GM12878 (cell line): Measurements from ENCODE around the gene THYN1. TPM values are rescaled to one million over a fixed set of nuclear protein-coding genes. Genes with fewer than 3 reads are reported as not detected.

Source experiments
- ATAC-seq: fragments of 200-7000 bp; cut with Tn5 transposase; 3 replicates; pipeline ENCODE4 v1.9.1; 2020; ENCODE audit warnings: mild to moderate bottlenecking, moderate library complexity
- BruUV-seq: library from RNA; stranded (reverse); fragments of 400-500 nt; replicated peaks from 2 replicates; lab custom pipeline; 2021; lab: Mats Ljungman, UMichigan
- CTCF ChIA-PET: fragments of 300-600 bp; sonication (Branson Sonifier 250); formaldehyde crosslinking; extraction: SDS; loops from one replicate; lab custom pipeline; 2021; ENCODE audit warnings: inconsistent platforms; lab: Yijun Ruan, JAX
- POLR2A ChIA-PET: fragments of 350-600 bp; formaldehyde crosslinking; extraction: SDS; loops from one replicate; lab custom pipeline; 2021; ENCODE audit warnings: inconsistent platforms; lab: Charles Lee
- RAD21 ChIA-PET: fragments of 300-600 bp; sonication (Branson Sonifier 250); formaldehyde crosslinking; loops from one replicate; lab custom pipeline; 2023; ENCODE audit warnings: antibody characterized with exemption; ENCODE audit not compliant: unreplicated experiment; lab: Charles Lee
- SMC1A ChIA-PET: fragments of 300-600 bp; sonication (Branson Sonifier 250); formaldehyde crosslinking; loops from one replicate; lab custom pipeline; 2023; ENCODE audit not compliant: unreplicated experiment, uncharacterized antibody; lab: Charles Lee
- DNase-seq: peaks from one replicate; pipeline ENCODE4 v3.0.0-alpha.2; 2011; ENCODE audit warnings: low read depth, low spot score
- FAIRE-seq: peaks from 3 replicates; lab custom pipeline; 2011; peaks lifted over from hg19 to GRCh38; lab: Jason Lieb, UNC
- H2AFZ ChIP-seq: 2 replicates; pipeline ENCODE4 v1.6.0; 2011; ENCODE audit warnings: low read depth, low read length, control low read depth; ENCODE audit not compliant: control insufficient read depth
- H3K27ac ChIP-seq: 2 replicates; pipeline ENCODE4 v1.5.1; 2011; ENCODE audit warnings: control low read depth; ENCODE audit not compliant: control insufficient read depth, insufficient read depth
- H3K27me3 ChIP-seq, 2 experiments: replicated peaks in 1 of 2; 2 replicates each; pipeline versions ENCODE4 v1.6.0 to v1.6.1; 2011; ENCODE audit warnings: low read length in 1 of 2; ENCODE audit not compliant: control insufficient read depth in 2 of 2, insufficient read depth in 2 of 2
- H3K36me3 ChIP-seq, 2 experiments: 2 replicates each; pipeline ENCODE4 v1.5.1; 2011; ENCODE audit warnings: low read length in 1 of 2; ENCODE audit not compliant: control insufficient read depth in 2 of 2, insufficient read depth in 2 of 2
- H3K4me1 ChIP-seq: 2 replicates; pipeline ENCODE4 v1.6.1; 2011; ENCODE audit warnings: mild to moderate bottlenecking, low read length, moderate library complexity, mixed read lengths; ENCODE audit not compliant: control insufficient read depth, insufficient read depth
- H3K4me2 ChIP-seq: 2 replicates; pipeline ENCODE4 v1.6.0; 2011; ENCODE audit warnings: control low read depth; ENCODE audit not compliant: control insufficient read depth, insufficient read depth
- H3K4me3 ChIP-seq: fragments of 200-600 bp; sonication (generic); 2 replicates; pipeline ENCODE4 v1.5.1; 2016
- H3K79me2 ChIP-seq: 2 replicates; pipeline ENCODE4 v1.6.0; 2011; ENCODE audit warnings: low read length; ENCODE audit not compliant: control insufficient read depth, insufficient read depth
- H3K9ac ChIP-seq: 2 replicates; pipeline ENCODE4 v1.8.0; 2011; ENCODE audit warnings: low read length, control low read depth, mixed read lengths; ENCODE audit not compliant: control insufficient read depth, insufficient read depth
- H3K9me3 ChIP-seq: replicated peaks from 3 replicates; pipeline ENCODE4 v1.5.1; 2011; ENCODE audit warnings: mild to moderate bottlenecking, low read length; ENCODE audit not compliant: control insufficient read depth, insufficient read depth
- H4K20me1 ChIP-seq: 2 replicates; pipeline ENCODE4 v1.6.0; 2011; ENCODE audit not compliant: control insufficient read depth, insufficient read depth
- BACH1 ChIP-seq: fragments of 450-650 bp; IDR thresholded peaks from 2 replicates; pipeline ENCODE4 v1.6.1; 2017; ENCODE audit warnings: mild to moderate bottlenecking, borderline replicate concordance
- BCL11A ChIP-seq: IDR thresholded peaks from 2 replicates; pipeline ENCODE4 v1.6.1; 2011; ENCODE audit warnings: low read depth, low read length
- CREB1 ChIP-seq: IDR thresholded peaks from 2 replicates; pipeline ENCODE4 v1.6.1; 2012; ENCODE audit warnings: low read depth, mild to moderate bottlenecking, inconsistent platforms
- E4F1 ChIP-seq: fragments of 450-650 bp; IDR thresholded peaks from 2 replicates; pipeline ENCODE4 v1.6.1; 2018; ENCODE audit warnings: borderline replicate concordance, mild to moderate bottlenecking; ENCODE audit not compliant: partially characterized antibody
- EED ChIP-seq: sonication (generic); IDR thresholded peaks from 2 replicates; pipeline ENCODE4 v1.6.1; 2016; ENCODE audit warnings: antibody characterized with exemption, low read depth
- EP300 ChIP-seq, 2 experiments: fragments of 150-350 bp in 1 of 2; IDR thresholded peaks; 2 replicates each; pipeline ENCODE4 v1.6.1; 2011 to 2012; ENCODE audit warnings: low read depth in 2 of 2, low read length in 2 of 2, borderline replicate concordance in 1 of 2, improper control_type of control experiment in 1 of 2, inconsistent platforms in 1 of 2; ENCODE audit not compliant: control insufficient read depth in 1 of 2
- EZH2 ChIP-seq: IDR thresholded peaks from 2 replicates; pipeline ENCODE4 v1.6.1; 2012; ENCODE audit warnings: low read depth, mild to moderate bottlenecking, control low read depth, inconsistent platforms, low read length, borderline replicate concordance; ENCODE audit not compliant: control insufficient read depth
- HDAC2 ChIP-seq: fragments of 200-600 bp; sonication (generic); IDR thresholded peaks from 2 replicates; pipeline ENCODE4 v1.6.1; 2017
- HDAC6 ChIP-seq: fragments of 200-600 bp; sonication (generic); IDR thresholded peaks from one replicate; pipeline ENCODE4 v1.8.0; 2017; ENCODE audit warnings: antibody characterized with exemption; ENCODE audit not compliant: unreplicated experiment
- MTA2 ChIP-seq: fragments of 450-650 bp; IDR thresholded peaks from 2 replicates; pipeline ENCODE4 v1.6.1; 2016; ENCODE audit warnings: low read depth, mild to moderate bottlenecking, moderate library complexity
- NFXL1 ChIP-seq: fragments of 450-650 bp; IDR thresholded peaks from 2 replicates; pipeline ENCODE4 v1.6.1; 2017; ENCODE audit warnings: antibody characterized with exemption, mild to moderate bottlenecking, borderline replicate concordance
- NFYB ChIP-seq: IDR thresholded peaks from 2 replicates; pipeline ENCODE4 v1.6.1; 2011; ENCODE audit warnings: low read depth, mild to moderate bottlenecking, low read length, improper control_type of control experiment, moderate library complexity; ENCODE audit not compliant: insufficient read depth
- POLR2A ChIP-seq: IDR thresholded peaks from 2 replicates; pipeline ENCODE4 v1.6.1; 2011; ENCODE audit warnings: low read depth, mild to moderate bottlenecking, low read length
- POLR2AphosphoS2 ChIP-seq: IDR thresholded peaks from 2 replicates; pipeline ENCODE4 v1.6.1; 2011; ENCODE audit warnings: low read depth, mild to moderate bottlenecking, low read length, improper control_type of control experiment, moderate library complexity
- RB1 ChIP-seq: fragments of 450-650 bp; formaldehyde crosslinking; IDR thresholded peaks from 2 replicates; pipeline ENCODE4 v1.6.1; 2017; ENCODE audit warnings: mild to moderate bottlenecking, borderline replicate concordance
- SMAD1 ChIP-seq: fragments of 450-650 bp; IDR thresholded peaks from 2 replicates; pipeline ENCODE4 v1.6.1; 2018; ENCODE audit warnings: mild to moderate bottlenecking, low read depth; ENCODE audit not compliant: partially characterized antibody
- SREBF2 ChIP-seq: IDR thresholded peaks from 2 replicates; pipeline ENCODE4 v1.6.1; 2012; ENCODE audit warnings: mild to moderate bottlenecking, low read length
- TBL1XR1 ChIP-seq: IDR thresholded peaks from 2 replicates; pipeline ENCODE4 v1.6.1; 2012; ENCODE audit warnings: low read depth, low read length, improper control_type of control experiment
- ZNF207 ChIP-seq: fragments of 450-650 bp; IDR thresholded peaks from 2 replicates; pipeline ENCODE4 v1.6.1; 2014; ENCODE audit warnings: antibody characterized with exemption, mild to moderate bottlenecking, borderline replicate concordance
- ZNF217 ChIP-seq: fragments of 450-650 bp; IDR thresholded peaks from 2 replicates; pipeline ENCODE4 v1.6.1; 2017; ENCODE audit warnings: antibody characterized with exemption, mild to moderate bottlenecking
- ZNF384 ChIP-seq: IDR thresholded peaks from 2 replicates; pipeline ENCODE4 v1.6.1; 2012; ENCODE audit warnings: low read depth, mild to moderate bottlenecking, low read length, improper control_type of control experiment, borderline replicate concordance
- WGBS: methylation state at CpG from one replicate; pipeline ENCODE4 v1.1.6; 2016; ENCODE audit warnings: low lambda C conversion rate; ENCODE audit not compliant: insufficient replicate concordance, insufficient coverage; ENCODE audit errors: missing lambda C conversion rate; 5-methylcytosine and 5-hydroxymethylcytosine counted together
- in situ Hi-C: fragments of 300-500 bp; cut with MboI; formaldehyde crosslinking; loops from 9 replicates; pipeline ENCODE4 v1.14.3; 2018; ENCODE audit warnings: mixed read lengths
- intact Hi-C: fragments of 100-400 bp; cut with micrococcal nuclease; formaldehyde crosslinking; loops from one replicate; pipeline ENCODE4 v1.14.2; 2022; ENCODE audit not compliant: unreplicated experiment
- polyA plus RNA-seq, 11 experiments: library from polyadenylated mRNA; depleted of rRNA in 4 of 11; unstranded in 6 of 11; stranded (reverse) in 5 of 11; fragments of >200 nt; fragmentation: Nextera tagmentation in 4 of 11; fragmentation: Illumina TruSeq in 1 of 11; extraction: Ambion mirVana in 4 of 11; extraction: Trizol in 1 of 11; gene quantifications; 1 replicate in 1 of 11; 2 replicates in 10 of 11; pipeline versions ENCODE4 v1.2.1 to v1.2.3, GENCODE V29; 2011 to 2016; ENCODE audit warnings: inconsistent platforms in 2 of 11, missing spikeins in 2 of 11, low read depth in 1 of 11
- total RNA-seq, 4 experiments: library from RNA; depleted of rRNA in 3 of 4; stranded (reverse); fragments of >200 nt in 3 of 4; fragmentation: Illumina TruSeq in 1 of 4; extraction: Trizol in 1 of 4; gene quantifications; 2 replicates each; pipeline versions ENCODE4 v1.2.1 to v1.2.3, GENCODE V29; 2013 to 2021
- TF ChIP-seq, protein P1 (sequence below): fragments of 450-650 bp; IDR thresholded peaks from 2 replicates; pipeline ENCODE4 v1.6.1; 2014; ENCODE audit warnings: mild to moderate bottlenecking

Gene THYN1
- total and polyA plus RNA-seq, 10 of the 15 experiments (the other 5 are each of a cell fraction or from before 2014, with no cell fraction given), result 45.7 to 221 (median 96.3) TPM

GRCh38 chr11:134267461-134267860 lies 14.3 kb upstream of the THYN1 start (continued):
- TF ChIP-seq SMAD1, result no peak
- TF ChIP-seq, protein P1, sequence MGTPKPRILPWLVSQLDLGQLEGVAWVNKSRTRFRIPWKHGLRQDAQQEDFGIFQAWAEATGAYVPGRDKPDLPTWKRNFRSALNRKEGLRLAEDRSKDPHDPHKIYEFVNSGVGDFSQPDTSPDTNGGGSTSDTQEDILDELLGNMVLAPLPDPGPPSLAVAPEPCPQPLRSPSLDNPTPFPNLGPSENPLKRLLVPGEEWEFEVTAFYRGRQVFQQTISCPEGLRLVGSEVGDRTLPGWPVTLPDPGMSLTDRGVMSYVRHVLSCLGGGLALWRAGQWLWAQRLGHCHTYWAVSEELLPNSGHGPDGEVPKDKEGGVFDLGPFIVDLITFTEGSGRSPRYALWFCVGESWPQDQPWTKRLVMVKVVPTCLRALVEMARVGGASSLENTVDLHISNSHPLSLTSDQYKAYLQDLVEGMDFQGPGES, result no peak
- TF ChIP-seq ZNF384, result no peak
- TF ChIP-seq HDAC6, result no peak
- TF ChIP-seq POLR2A, result no peak

DNA sequence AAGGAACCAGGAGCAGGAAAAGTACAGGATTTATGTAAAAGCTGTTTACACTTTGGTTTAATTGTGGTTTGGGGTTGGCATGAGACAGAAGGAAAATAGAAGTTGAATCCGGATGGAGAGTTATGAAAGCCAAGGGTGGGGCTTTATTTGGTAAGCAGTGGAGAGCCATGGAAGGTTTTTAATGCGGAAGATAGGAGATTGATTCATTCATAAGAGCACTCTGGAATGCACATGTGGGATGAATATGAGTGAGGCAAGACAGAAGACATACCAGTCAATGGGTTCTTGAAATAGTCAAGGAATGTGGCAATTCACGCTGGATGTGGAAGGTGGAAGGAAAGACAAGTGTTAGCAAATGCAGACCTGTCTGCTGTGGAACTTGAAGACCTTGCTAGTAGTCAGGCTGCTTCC lies 13.7 kb upstream of the THYN1 start:
- CTCF ChIA-PET, result no interaction called here
- FAIRE-seq, result no peak
- TF ChIP-seq SREBF2 (no peak), EZH2 (no peak), ZNF207 (no peak), ZNF217 (no peak), BCL11A (no peak), POLR2AphosphoS2 (no peak), NFYB (no peak), EED (no peak), NFXL1 (no peak), HDAC2 (no peak), TBL1XR1 (no peak), RB1 (no peak), MTA2 (no peak), E4F1 (no peak), CREB1 (no peak), EP300 (IDR thresholded peaks at IDR 0.05; ENCODE audit: borderline replicate concordance in 1 of 2, control insufficient read depth in 1 of 2, low read depth in 2 of 2, low read length in 2 of 2) (no peak), BACH1 (no peak)

More for the DNA sequence above, 13.7 kb upstream of the THYN1 start:
- ChIA-PET SMC1A (no interaction called here), RAD21 (no interaction called here), POLR2A (no interaction called here)
- 42% methylated on average over 3 of the region's 3 CpGs for WGBS
- no peak overlapping the region for H3K4me2 ChIP-seq
- DNase-seq (no peak), ATAC-seq (no peak)
- intact Hi-C loops (no loop called here), in situ Hi-C loops (no loop called here)
- H3K9me3 ChIP-seq, result no peaks in the 10 kb centered on the region
- H3K4me3 ChIP-seq, result no peak overlapping the region
- no peaks in the 10 kb centered on the region for H4K20me1 ChIP-seq
- H3K9ac ChIP-seq, result no peak overlapping the region
- no peaks in the 10 kb centered on the region for H3K79me2 ChIP-seq
- BruUV-seq, result no TSS peak
- no peak overlapping the region for H3K27ac ChIP-seq
- H2AFZ ChIP-seq, result no peak overlapping the region
- H3K4me1 ChIP-seq, result no peaks in the 10 kb centered on the region; the same call in 1 of the 2 replicates
- no peaks in the 10 kb centered on the region for H3K27me3 ChIP-seq
- 0 out of 4 replicates have a peak, but pooled peaks cover 0 to 3% of the 10 kb centered on the region in 2 experiments for H3K36me3 ChIP-seq
